ENCODE measurements around the gene CIC.

- TF ChIP-seq CTCF (IDR thresholded peaks at IDR 0.05; ENCODE audit: low read length) (no peak), EZH2 (optimal IDR thresholded peaks at IDR 0.05; ENCODE audit: low read depth, low read length) (no peak), EZH2phosphoT487 (IDR thresholded peaks at IDR 0.05; ENCODE audit: low read length) (no peak)
These were observed 59.8 kb downstream of the CIC start for GRCh38 chr19:42328854-42329253.
